ENCODE data around the gene ATP2B3.

Gene ATP2B3

DNA sequence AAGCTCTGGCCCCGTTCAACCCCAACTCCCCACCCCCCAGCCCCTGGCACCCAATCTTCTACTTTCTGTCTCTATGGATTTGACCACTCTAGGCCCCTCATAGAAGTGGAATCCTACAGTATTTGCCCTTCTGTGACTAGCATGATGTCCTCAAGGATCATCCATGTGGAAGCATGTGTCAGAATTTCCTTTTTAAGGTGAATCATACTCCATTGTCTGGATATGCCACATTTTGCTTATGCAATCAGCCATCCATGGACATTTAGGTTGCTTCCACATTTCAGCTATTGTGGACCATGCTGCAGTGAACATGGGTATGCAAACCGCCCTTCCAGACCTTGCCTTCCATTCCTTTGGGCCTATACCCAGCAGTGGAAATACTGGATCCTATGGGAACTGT, 66.0 kb downstream of the ATP2B3 start:
- no peak for DNase-seq (ENCODE audit: low read depth)
- TF ChIP-seq, protein P1, sequence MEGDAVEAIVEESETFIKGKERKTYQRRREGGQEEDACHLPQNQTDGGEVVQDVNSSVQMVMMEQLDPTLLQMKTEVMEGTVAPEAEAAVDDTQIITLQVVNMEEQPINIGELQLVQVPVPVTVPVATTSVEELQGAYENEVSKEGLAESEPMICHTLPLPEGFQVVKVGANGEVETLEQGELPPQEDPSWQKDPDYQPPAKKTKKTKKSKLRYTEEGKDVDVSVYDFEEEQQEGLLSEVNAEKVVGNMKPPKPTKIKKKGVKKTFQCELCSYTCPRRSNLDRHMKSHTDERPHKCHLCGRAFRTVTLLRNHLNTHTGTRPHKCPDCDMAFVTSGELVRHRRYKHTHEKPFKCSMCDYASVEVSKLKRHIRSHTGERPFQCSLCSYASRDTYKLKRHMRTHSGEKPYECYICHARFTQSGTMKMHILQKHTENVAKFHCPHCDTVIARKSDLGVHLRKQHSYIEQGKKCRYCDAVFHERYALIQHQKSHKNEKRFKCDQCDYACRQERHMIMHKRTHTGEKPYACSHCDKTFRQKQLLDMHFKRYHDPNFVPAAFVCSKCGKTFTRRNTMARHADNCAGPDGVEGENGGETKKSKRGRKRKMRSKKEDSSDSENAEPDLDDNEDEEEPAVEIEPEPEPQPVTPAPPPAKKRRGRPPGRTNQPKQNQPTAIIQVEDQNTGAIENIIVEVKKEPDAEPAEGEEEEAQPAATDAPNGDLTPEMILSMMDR (IDR thresholded peaks at IDR 0.05; ENCODE audit: control insufficient read depth, extremely low read depth, insufficient read depth), result no peak
- no peak overlapping the region for H3K4me3 ChIP-seq (ENCODE audit: low read depth, low read length)

- TF ChIP-seq, protein P1 (IDR thresholded peaks at IDR 0.05; ENCODE audit: control insufficient read depth, extremely low read depth, insufficient read depth), result no peak
- DNase-seq (ENCODE audit: low read depth), result no peak
- no peak overlapping the region for H3K4me3 ChIP-seq (ENCODE audit: low read depth, low read length)
Observed at GRCh38 chrX:153585827-153586226, 68.4 kb downstream of the ATP2B3 start.

DNA sequence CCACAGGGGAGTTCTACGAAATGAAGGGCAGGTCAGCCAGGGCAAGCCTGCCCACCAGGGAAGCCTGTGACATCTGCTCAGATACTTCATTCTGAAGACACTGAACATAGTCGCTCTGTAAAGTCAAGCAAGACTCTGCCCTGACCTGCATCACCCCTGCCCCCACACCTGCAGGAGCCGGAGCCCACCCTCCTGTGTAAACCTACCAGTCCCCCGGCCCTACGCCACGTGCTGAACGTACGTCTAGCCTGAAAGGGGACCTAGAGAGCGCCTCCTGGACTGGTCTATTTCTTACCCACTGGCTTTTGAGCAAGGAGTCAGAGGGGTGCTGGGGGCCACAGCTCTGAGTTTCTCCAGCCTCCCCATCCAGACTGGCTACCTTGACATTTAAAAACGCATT, 69.9 kb downstream of the ATP2B3 start:
- no peak overlapping the region for H3K4me3 ChIP-seq (ENCODE audit: low read depth, low read length)
- no peak for DNase-seq (ENCODE audit: low read depth)
- TF ChIP-seq, protein P1 (IDR thresholded peaks at IDR 0.05; ENCODE audit: control insufficient read depth, extremely low read depth, insufficient read depth), result no peak

DNA sequence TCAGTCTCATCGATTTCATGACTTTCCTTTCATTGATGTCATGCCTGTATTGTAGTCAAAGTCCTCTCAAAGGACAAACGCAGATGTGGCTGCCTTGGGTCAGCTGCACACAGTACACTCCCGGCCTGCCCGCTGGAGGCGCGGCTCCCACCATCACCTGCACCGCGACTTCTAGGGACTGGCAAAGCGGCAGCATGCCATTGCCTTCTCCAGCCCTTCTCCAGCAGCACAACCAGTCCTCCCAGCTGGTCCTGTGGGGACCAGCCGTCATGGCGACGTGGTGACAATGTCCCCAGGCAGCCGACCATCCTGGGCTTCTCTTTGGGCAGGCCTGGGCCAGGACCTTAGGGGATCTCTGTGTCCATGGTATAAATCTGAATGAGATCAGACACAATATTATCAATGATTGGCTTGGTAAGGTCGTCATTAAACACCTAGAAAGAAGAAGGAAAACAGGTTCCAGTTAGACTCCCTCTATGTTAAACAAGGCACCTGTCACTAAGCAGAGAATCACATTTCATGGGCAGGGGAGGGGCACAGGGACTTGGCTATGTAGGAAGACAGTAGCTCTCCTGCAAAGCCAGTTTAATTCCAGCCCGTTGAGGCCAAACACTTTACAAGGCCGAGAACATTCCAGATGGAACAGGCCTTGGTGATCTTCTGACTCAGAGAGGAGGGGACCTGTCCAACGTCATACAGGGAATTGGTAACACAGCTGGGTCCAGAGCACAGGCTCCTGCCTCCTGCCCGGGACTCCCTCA, 70.8 kb downstream of the ATP2B3 start:
- TF ChIP-seq, protein P1 (IDR thresholded peaks at IDR 0.05; ENCODE audit: control insufficient read depth, extremely low read depth, insufficient read depth), result no peak
- DNase-seq (ENCODE audit: low read depth), result peak; percentile 14
- no peak overlapping the region for H3K4me3 ChIP-seq (ENCODE audit: low read depth, low read length)

DNA sequence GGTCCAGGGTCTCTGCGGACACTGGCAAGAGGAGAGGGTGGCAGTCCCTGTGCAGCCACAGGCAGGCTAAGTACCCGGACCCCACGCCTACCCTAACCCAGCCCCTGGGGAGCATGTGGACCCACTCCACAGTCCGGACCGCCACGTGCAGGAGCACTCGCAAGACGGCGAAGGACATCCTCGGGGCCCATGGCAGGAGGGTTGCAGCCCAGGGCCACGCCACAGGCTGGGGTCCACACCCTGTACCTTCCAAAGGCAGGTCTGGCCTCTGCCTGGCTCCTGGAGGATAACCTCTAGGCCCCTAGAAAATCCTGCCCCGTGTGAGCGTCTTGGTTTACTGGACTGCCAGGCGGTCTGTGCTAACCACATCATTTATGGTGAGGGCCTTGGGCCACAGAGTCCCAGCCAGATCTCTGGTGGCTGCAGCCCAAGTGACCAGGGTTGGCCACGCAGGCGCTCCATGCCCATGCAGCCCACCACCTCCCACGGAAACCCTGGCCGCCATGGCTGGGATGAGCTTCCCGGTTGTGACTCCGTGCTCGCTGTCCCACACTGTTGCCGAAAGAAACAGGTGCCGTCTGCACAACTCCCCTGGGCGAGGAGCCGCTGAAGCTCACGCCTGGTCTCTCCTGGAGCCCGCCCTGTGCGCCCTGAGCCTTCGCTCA, 71.5 kb downstream of the ATP2B3 start:
- no peak for DNase-seq (ENCODE audit: low read depth)
- TF ChIP-seq, protein P1 (IDR thresholded peaks at IDR 0.05; ENCODE audit: control insufficient read depth, extremely low read depth, insufficient read depth), result no peak
- no peak overlapping the region for H3K4me3 ChIP-seq (ENCODE audit: low read depth, low read length)

GRCh38 chrX:153590961-153591956, 73.8 kb downstream of the ATP2B3 start:
- no peak for DNase-seq (ENCODE audit: low read depth)
- TF ChIP-seq, protein P1 (IDR thresholded peaks at IDR 0.05; ENCODE audit: control insufficient read depth, extremely low read depth, insufficient read depth), result no peak
- H3K4me3 ChIP-seq (ENCODE audit: low read depth, low read length), result no peak overlapping the region
